IMR-90 (cell line): Measurements from ENCODE around the gene LRRC10.

Experiments used
- BHLHE40 ChIP-seq: fragments of 150-350 bp; IDR thresholded peaks from 2 replicates; pipeline ENCODE4 v1.6.1; 2016; ENCODE audit warnings: mild to moderate bottlenecking, low read depth, low read length
- CEBPB ChIP-seq: IDR thresholded peaks from 2 replicates; pipeline ENCODE4 v1.6.1; 2012; ENCODE audit warnings: low read depth, low read length, improper control_type of control experiment
- CHD1 ChIP-seq: IDR thresholded peaks from 2 replicates; pipeline ENCODE4 v1.6.1; 2012; ENCODE audit warnings: low read depth, low read length, improper control_type of control experiment
- FOS ChIP-seq: fragments of 150-350 bp; IDR thresholded peaks from 2 replicates; pipeline ENCODE4 v1.6.1; 2016; ENCODE audit warnings: low read depth, low read length
- MAFK ChIP-seq: IDR thresholded peaks from 2 replicates; pipeline ENCODE4 v1.6.1; 2012; ENCODE audit warnings: low read depth, low read length, improper control_type of control experiment
- MXI1 ChIP-seq: IDR thresholded peaks from 2 replicates; pipeline ENCODE4 v1.6.1; 2012; ENCODE audit warnings: low read depth, mild to moderate bottlenecking, low read length, moderate library complexity, borderline replicate concordance
- NFE2L2 ChIP-seq: fragments of 150-350 bp; IDR thresholded peaks from 2 replicates; pipeline ENCODE4 v1.6.1; 2016; ENCODE audit warnings: low read depth, mild to moderate bottlenecking, low read length
- POLR2A ChIP-seq: IDR thresholded peaks from 2 replicates; pipeline ENCODE4 v1.6.1; 2012; ENCODE audit warnings: mild to moderate bottlenecking, low read depth, low read length
- RAD21 ChIP-seq: IDR thresholded peaks from 2 replicates; pipeline ENCODE4 v1.6.1; 2012; ENCODE audit warnings: low read length, improper control_type of control experiment
- RCOR1 ChIP-seq: IDR thresholded peaks from 2 replicates; pipeline ENCODE4 v1.6.1; 2012; ENCODE audit warnings: mild to moderate bottlenecking, low read length, improper control_type of control experiment; ENCODE audit not compliant: insufficient replicate concordance
- RFX5 ChIP-seq: IDR thresholded peaks from 2 replicates; pipeline ENCODE4 v1.8.0; 2012; ENCODE audit warnings: low read depth, mild to moderate bottlenecking, low read length, moderate library complexity
- SMC3 ChIP-seq: fragments of 150-350 bp; IDR thresholded peaks from 2 replicates; pipeline ENCODE4 v1.6.1; 2016; ENCODE audit warnings: low read depth, mild to moderate bottlenecking, antibody characterized with exemption, low read length, moderate library complexity
- USF2 ChIP-seq: fragments of 150-350 bp; IDR thresholded peaks from 2 replicates; pipeline ENCODE4 v1.6.1; 2017; ENCODE audit warnings: mild to moderate bottlenecking, antibody characterized with exemption, low read length, low read depth
- TF ChIP-seq, protein P1 (sequence below): conservative IDR thresholded peaks from 2 replicates; pipeline ENCODE4 v1.5.1; 2012; ENCODE audit warnings: mild to moderate bottlenecking, low read depth, low read length, improper control_type of control experiment

GRCh38 chr12:69575346-69575745, 35.4 kb downstream of the LRRC10 start:
- TF ChIP-seq, protein P1, sequence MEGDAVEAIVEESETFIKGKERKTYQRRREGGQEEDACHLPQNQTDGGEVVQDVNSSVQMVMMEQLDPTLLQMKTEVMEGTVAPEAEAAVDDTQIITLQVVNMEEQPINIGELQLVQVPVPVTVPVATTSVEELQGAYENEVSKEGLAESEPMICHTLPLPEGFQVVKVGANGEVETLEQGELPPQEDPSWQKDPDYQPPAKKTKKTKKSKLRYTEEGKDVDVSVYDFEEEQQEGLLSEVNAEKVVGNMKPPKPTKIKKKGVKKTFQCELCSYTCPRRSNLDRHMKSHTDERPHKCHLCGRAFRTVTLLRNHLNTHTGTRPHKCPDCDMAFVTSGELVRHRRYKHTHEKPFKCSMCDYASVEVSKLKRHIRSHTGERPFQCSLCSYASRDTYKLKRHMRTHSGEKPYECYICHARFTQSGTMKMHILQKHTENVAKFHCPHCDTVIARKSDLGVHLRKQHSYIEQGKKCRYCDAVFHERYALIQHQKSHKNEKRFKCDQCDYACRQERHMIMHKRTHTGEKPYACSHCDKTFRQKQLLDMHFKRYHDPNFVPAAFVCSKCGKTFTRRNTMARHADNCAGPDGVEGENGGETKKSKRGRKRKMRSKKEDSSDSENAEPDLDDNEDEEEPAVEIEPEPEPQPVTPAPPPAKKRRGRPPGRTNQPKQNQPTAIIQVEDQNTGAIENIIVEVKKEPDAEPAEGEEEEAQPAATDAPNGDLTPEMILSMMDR: no peak
- TF ChIP-seq NFE2L2 (no peak), RAD21 (no peak), MXI1 (no peak), BHLHE40 (no peak), POLR2A (no peak), RFX5 (no peak), FOS (no peak), USF2 (no peak), SMC3 (no peak), CHD1 (no peak), RCOR1 (no peak), CEBPB (no peak), MAFK (no peak)
